Sigmoid colon (tissue), 7 donors: ENCODE measurements around the gene BLM. TPM values are rescaled to one million over a fixed set of nuclear protein-coding genes. Genes with fewer than 3 reads are reported as not detected.

Experiments used
- DNase-seq: peaks from one replicate; pipeline ENCODE4 v3.0.0-alpha.2; 2019
- H3K27ac ChIP-seq, 4 donors: fragments of 200-600 bp; sonication (generic); one replicate each; pipeline ENCODE4 v1.5.1; 2016 to 2019; ENCODE audit warnings: mild to moderate bottlenecking in 1 of 4
- H3K27me3 ChIP-seq, 3 donors: fragments of 200-600 bp; sonication (generic); one replicate each; pipeline ENCODE4 v1.5.1; 2019; ENCODE audit warnings: mild to moderate bottlenecking in 1 of 3
- H3K36me3 ChIP-seq, 4 donors: fragments of 200-600 bp; sonication (generic); one replicate each; pipeline ENCODE4 v1.5.1; 2016 to 2019
- H3K4me1 ChIP-seq, 4 donors: fragments of 200-600 bp; sonication (generic); one replicate each; pipeline ENCODE4 v1.5.1; 2017 to 2019
- H3K4me3 ChIP-seq, 4 donors: fragments of 200-600 bp; sonication (generic); one replicate each; pipeline ENCODE4 v1.5.1; 2017 to 2019; ENCODE audit warnings: mild to moderate bottlenecking in 2 of 4, moderate library complexity in 1 of 4
- H3K9me3 ChIP-seq, 4 donors: fragments of 200-600 bp in 3 of 4; sonication (generic) in 3 of 4; one replicate each; pipeline versions ENCODE4 v1.5.1 to v1.6.1; 2013 to 2019
- CTCF ChIP-seq, 4 experiments: fragments of 450-650 bp in 3 of 4; fragments of 200-600 bp in 1 of 4; IDR thresholded peaks; one replicate each; pipeline ENCODE4 v1.5.1; 2016 to 2019; ENCODE audit warnings: antibody characterized with exemption in 4 of 4, mild to moderate bottlenecking in 3 of 4, moderate library complexity in 2 of 4
- EP300 ChIP-seq, 4 donors: sonication (generic); formaldehyde crosslinking; IDR thresholded peaks; one replicate each; pipeline ENCODE4 v1.6.1; 2017; ENCODE audit warnings: antibody characterized with exemption in 4 of 4
- POLR2A ChIP-seq, 2 donors: fragments of 450-650 bp; IDR thresholded peaks; one replicate each; pipeline ENCODE4 v1.6.1; 2016; ENCODE audit warnings: antibody characterized with exemption in 2 of 2, mild to moderate bottlenecking in 2 of 2, moderate library complexity in 2 of 2
- POLR2AphosphoS5 ChIP-seq, 4 donors: sonication (generic); formaldehyde crosslinking; IDR thresholded peaks; one replicate each; pipeline ENCODE4 v1.6.1; 2017; ENCODE audit warnings: antibody characterized with exemption in 4 of 4
- WGBS, 2 donors: extraction: QIAGEN DNeasy Blood & Tissue Kit; methylation state at CpG; one replicate each; pipeline ENCODE4 v1.1.7; 2013; 5-methylcytosine and 5-hydroxymethylcytosine counted together
- intact Hi-C: fragments of 100-400 bp; cut with DNase I; formaldehyde crosslinking; loops from one replicate; pipeline ENCODE4 v1.15.1; 2023
- polyA plus RNA-seq, 3 donors: library from polyadenylated mRNA; stranded (reverse); fragments of 200-250 nt; gene quantifications; one replicate each; pipeline ENCODE4 v1.2.3, GENCODE V29; 2013
- total RNA-seq, 4 donors: library from RNA; depleted of rRNA; stranded (reverse); fragments of >200 nt; gene quantifications; one replicate each; pipeline ENCODE4 v1.1.0, GENCODE V29; 2016
- donor health status: healthy with polysubstance abuse.
- donor health status: Bipolar disorder and iron deficiency.
- donor health status: healthy.

The BLM gene
- total and polyA plus RNA-seq, 7 donors, result 0.54 to 6.2 (median 0.85) TPM; not detected in 1

DNA sequence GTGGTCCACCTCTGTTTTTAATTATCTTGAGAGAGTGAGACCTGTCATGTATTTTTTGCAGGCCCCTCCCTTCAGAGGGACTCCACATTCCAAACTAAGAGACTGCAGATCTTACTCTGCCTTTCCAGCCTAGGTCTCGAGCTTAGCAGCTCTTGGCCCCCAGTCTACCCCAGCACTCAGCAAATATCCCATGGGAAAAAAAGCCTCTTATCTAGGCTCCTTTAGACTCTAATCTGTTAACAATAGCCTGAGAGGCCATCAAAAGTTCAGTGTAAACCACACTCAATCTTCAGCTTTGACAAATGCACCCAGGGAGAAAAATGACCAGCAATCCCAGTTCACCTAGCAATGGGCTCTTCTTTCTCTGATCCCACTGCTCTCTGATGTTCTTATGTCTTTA lies 8.6 kb upstream of the BLM start:
- TF ChIP-seq EP300 (IDR thresholded peaks at IDR 0.05) (no peak), CTCF (IDR thresholded peaks at IDR 0.05) (no peak), POLR2A (IDR thresholded peaks at IDR 0.05) (no peak), POLR2AphosphoS5 (IDR thresholded peaks at IDR 0.05) (no peak)
- Histone ChIP-seq H3K4me3 (no peak overlapping the region), H3K4me1 (no peaks in the 10 kb centered on the region), H3K9me3 (no peaks in the 10 kb centered on the region), H3K36me3 (no peaks in the 10 kb centered on the region), H3K27me3 (no peaks in the 10 kb centered on the region), H3K27ac (no peak overlapping the region)
- intact Hi-C loops, result no loop called here
- no peak for DNase-seq
- WGBS, 2 donors, result 92 to 97% methylated on average over 1 of the region's 1 CpG

DNA sequence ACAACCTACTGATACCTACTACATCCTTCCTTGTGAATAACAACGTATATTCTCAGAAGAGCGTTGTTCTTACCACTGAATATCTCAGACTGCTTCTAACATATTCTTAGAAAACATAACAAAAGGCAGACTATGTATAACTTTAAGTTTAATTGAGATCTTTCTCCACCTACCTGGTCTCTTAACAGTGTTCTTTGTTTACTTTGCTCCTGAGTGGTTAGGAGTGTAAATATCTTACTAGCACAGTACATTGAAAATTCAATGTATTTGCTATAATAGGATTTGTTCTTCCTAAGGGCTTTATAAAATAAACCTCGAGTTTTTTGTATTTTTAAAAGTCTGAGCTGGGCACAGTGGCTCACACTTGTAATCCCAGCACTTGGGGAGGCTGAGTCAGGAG lies 7.9 kb upstream of the BLM start:
- TF ChIP-seq POLR2AphosphoS5 (IDR thresholded peaks at IDR 0.05), result no peak
- no peak for TF ChIP-seq CTCF (IDR thresholded peaks at IDR 0.05)
- 73 to 89% methylated on average over 3 of the region's 3 CpGs for WGBS, 2 donors
- intact Hi-C loops, result no loop called here

DNA sequence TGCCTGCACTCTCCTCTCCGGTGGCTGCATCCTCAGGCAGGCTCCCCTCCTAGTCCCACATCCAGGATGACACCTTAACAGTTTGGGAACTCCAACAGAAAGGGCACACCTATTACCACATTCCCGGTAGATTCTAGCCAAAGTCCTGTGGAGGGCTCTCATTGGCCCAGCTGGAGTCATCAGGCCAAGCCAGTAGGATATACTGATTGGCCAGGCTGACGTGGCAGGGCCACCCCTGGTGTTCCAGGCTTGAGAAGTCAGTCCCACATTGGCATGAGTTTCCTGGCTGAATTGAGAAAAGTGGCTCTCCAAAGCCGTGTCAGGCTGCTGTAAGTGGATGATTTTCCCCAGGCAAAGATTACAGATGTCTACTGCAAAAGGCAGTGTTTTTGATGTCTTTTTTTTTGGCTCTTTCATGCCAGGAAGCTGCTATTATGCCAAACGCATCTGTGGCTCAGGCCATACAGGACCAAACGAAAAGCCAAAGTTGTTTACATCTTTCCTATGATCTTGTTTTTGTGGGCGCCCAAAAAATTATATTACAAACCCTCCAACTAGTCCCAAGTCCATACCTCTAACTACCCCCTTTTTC lies 6.6 kb upstream of the BLM start:
- H3K36me3 ChIP-seq, result no peaks in the 10 kb centered on the region
- no peak overlapping the region for H3K27ac ChIP-seq
- TF ChIP-seq POLR2A (IDR thresholded peaks at IDR 0.05), result no peak
- TF ChIP-seq CTCF (IDR thresholded peaks at IDR 0.05), result no peak
- TF ChIP-seq POLR2AphosphoS5 (IDR thresholded peaks at IDR 0.05), result no peak
- TF ChIP-seq EP300 (IDR thresholded peaks at IDR 0.05), result no peak
- H3K27me3 ChIP-seq, result no peaks in the 10 kb centered on the region
- no peak for DNase-seq
- intact Hi-C loops, result no loop called here
- H3K4me1 ChIP-seq, result no peaks in the 10 kb centered on the region
- 79 to 87% methylated on average over 7 of the region's 7 CpGs for WGBS, 2 donors
- H3K9me3 ChIP-seq, result no peaks in the 10 kb centered on the region
- H3K4me3 ChIP-seq, result no peak overlapping the region

More for the DNA sequence above, 7.9 kb upstream of the BLM start:
- no peaks in the 10 kb centered on the region for H3K36me3 ChIP-seq
- H3K9me3 ChIP-seq, result no peaks in the 10 kb centered on the region
- H3K27me3 ChIP-seq, result no peaks in the 10 kb centered on the region
- H3K4me3 ChIP-seq, result no peak overlapping the region
- DNase-seq, result no peak
- H3K4me1 ChIP-seq, result no peaks in the 10 kb centered on the region
- no peak overlapping the region for H3K27ac ChIP-seq

DNA sequence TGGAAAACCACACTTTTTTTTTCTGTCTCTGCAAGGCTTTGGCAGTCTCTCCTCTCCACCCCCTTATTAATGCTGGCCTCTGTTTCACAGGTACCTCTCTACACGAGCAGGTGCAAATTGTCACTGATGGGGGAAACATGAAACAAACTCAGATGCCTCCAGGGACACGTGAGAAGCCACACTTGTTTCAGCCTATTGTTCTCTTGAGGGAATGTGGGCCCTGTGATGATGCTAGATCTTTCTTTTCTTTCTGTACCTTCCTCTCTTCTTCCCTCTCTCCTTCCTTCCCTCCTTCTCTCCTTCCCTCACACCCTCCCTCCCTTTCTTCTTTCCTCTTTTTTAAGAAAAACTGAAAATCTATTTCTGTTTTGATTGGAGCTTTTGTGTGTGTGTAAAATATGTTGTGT lies 5.7 kb upstream of the BLM start:
- Histone ChIP-seq H3K4me1 (peaks cover 0 to 5% (median 0%) of the 10 kb centered on the region in 4 donors), H3K4me3 (no peak overlapping the region), H3K36me3 (no peaks in the 10 kb centered on the region), H3K27me3 (no peaks in the 10 kb centered on the region), H3K27ac (no peak overlapping the region), H3K9me3 (no peaks in the 10 kb centered on the region)
- no peak for TF ChIP-seq POLR2A (IDR thresholded peaks at IDR 0.05)
- TF ChIP-seq CTCF (IDR thresholded peaks at IDR 0.05), result no peak
- no peak for TF ChIP-seq EP300 (IDR thresholded peaks at IDR 0.05)
- no peak for TF ChIP-seq POLR2AphosphoS5 (IDR thresholded peaks at IDR 0.05)
- 60 to 71% methylated on average over 2 of the region's 2 CpGs for WGBS, 2 donors
- intact Hi-C loops, result no loop called here
- DNase-seq, result no peak

DNA sequence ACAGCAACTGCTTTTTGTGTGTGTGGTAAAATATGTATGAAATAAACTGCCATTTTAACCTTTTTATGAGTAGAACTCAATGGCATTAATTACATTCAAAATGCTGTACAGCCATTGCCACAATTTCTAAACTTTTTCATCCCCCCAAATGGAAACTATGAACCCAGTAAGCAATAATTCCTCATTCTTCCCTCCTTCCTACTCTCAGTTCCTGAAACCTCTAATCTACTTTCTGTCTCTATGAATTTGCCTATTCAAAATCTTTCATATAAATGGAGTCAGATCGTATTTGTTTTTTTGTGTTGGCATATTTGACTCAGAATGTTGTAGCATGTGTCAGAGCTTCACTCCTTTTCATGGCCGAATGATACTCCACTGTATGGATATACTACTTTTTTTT lies 5.3 kb upstream of the BLM start:
- DNase-seq, result no peak
- 86 to 93% methylated on average over 2 of the region's 2 CpGs for WGBS, 2 donors
- H3K36me3 ChIP-seq, result no peaks in the 10 kb centered on the region
- no peak overlapping the region for H3K4me3 ChIP-seq
- no peaks in the 10 kb centered on the region for H3K27me3 ChIP-seq
- TF ChIP-seq EP300 (IDR thresholded peaks at IDR 0.05) (no peak), POLR2A (IDR thresholded peaks at IDR 0.05) (no peak), CTCF (IDR thresholded peaks at IDR 0.05) (no peak), POLR2AphosphoS5 (IDR thresholded peaks at IDR 0.05) (no peak)
- no peaks in the 10 kb centered on the region for H3K9me3 ChIP-seq
- intact Hi-C loops, result no loop called here
- H3K4me1 ChIP-seq, result peaks cover 0 to 5% (median 0%) of the 10 kb centered on the region in 4 donors
- H3K27ac ChIP-seq, result no peak overlapping the region
